ENCODE results near the gene KCNJ5.

GRCh38 chr11:128961645-128962044, 70.5 kb downstream of the KCNJ5 start:
- TF ChIP-seq CTCF (IDR thresholded peaks at IDR 0.05; ENCODE audit: borderline replicate concordance, extremely low read depth, low read length, poor library complexity, severe bottlenecking) (no peak), EZH2 (IDR thresholded peaks at IDR 0.05; ENCODE audit: borderline replicate concordance, low read depth, low read length, severe bottlenecking) (no peak)
